ENCODE measurements around the gene ANXA1.

Gene ANXA1, protein sequence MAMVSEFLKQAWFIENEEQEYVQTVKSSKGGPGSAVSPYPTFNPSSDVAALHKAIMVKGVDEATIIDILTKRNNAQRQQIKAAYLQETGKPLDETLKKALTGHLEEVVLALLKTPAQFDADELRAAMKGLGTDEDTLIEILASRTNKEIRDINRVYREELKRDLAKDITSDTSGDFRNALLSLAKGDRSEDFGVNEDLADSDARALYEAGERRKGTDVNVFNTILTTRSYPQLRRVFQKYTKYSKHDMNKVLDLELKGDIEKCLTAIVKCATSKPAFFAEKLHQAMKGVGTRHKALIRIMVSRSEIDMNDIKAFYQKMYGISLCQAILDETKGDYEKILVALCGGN

DNA sequence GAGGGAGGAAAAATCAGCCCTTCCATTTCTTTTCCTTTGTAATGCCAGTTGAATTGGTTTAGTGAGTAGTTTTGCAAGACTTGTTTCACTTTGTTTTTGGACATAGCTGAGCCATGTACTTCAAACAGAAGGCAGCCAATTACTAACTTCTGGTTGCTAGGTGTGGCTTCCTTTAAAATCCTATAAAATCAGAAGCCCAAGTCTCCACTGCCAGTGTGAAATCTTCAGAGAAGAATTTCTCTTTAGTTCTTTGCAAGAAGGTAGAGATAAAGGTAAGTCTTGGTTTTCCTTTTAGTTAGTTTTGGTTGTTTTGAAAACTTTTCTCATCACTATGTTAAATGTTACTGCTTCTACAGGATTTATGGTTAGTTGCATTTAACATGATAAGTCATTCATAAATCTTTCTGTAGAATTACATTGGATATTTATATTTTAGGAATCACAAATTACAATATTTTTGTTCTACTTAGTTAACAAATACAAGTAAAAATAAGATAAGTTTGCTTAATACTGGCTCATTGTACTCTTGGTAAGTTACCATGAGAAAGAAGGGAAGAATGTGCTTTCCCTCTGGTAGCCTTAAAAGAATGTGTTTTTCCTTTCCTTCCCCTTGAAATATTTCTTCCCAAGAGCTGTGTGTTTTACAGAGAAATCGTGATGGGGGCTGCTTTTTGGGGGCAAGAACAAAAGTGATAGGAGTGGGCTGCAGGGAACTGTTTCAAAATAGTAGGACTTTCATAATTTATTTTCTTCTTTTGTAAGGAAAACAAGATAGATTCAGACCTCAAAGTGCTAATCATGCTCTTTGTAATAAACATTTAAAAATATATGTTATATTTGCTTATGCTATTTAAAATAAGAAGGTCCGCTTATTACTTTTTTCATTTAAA, at the start of gene ANXA1:
TSS of gene ANXA1 (plus strand) at position 213 of the 890 bp plus-strand sequence. CDS start 6,671 bp downstream, outside the sequence.
- TF ChIP-seq POLR2A (IDR thresholded peaks at IDR 0.05; ENCODE audit: low read length) (peak; percentile 46), GATA1 (IDR thresholded peaks at IDR 0.05; ENCODE audit: low read depth, low read length) (no peak)
- DNase-seq = peak; percentile 15 to 49

DNA sequence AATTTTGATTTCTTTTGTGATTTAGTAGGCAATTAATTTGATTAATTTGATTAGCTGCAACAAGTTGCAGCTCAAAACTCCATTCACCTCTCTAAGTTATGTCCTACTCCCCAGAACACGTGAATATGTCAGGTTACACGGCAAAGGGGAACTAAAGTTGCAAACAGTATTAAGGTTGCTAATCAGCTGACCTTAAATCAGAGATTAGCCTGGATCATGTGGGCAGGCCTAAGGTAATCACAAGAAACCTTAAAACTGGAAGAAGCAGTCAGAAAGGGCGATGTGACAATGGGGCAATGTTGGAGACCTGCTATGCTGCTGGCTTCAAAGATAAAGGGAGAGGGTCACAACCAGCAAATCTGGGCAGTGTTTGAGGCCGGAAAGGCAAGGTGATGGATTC, 47.3 kb upstream of the ANXA1 start:
- TF ChIP-seq POLR2A (IDR thresholded peaks at IDR 0.05; ENCODE audit: low read length) (no peak), GATA1 (IDR thresholded peaks at IDR 0.05; ENCODE audit: low read depth, low read length) (no peak)
- DNase-seq = no peak

DNA sequence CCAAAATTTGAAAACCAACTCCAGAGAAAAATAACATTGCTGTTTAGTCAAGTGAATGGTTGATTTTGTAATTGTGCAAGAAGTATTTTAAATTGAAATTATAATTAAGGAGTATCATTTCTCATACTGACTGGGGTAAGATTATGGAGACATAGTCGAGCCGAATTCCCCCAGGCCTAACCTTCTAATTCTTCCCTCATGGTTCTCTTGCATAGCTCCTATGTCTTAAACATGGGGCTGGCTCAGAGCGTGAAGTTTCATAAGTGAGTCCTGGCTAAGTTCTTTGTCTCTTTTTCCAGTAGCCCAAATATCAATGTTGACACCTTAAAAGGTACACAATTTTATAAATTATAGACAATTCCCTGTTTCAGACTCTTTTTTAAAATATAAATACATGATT, 46.7 kb upstream of the ANXA1 start:
- no peak for DNase-seq
- no peak for TF ChIP-seq POLR2A (IDR thresholded peaks at IDR 0.05; ENCODE audit: low read length)
- no peak for TF ChIP-seq GATA1 (IDR thresholded peaks at IDR 0.05; ENCODE audit: low read depth, low read length)

DNA sequence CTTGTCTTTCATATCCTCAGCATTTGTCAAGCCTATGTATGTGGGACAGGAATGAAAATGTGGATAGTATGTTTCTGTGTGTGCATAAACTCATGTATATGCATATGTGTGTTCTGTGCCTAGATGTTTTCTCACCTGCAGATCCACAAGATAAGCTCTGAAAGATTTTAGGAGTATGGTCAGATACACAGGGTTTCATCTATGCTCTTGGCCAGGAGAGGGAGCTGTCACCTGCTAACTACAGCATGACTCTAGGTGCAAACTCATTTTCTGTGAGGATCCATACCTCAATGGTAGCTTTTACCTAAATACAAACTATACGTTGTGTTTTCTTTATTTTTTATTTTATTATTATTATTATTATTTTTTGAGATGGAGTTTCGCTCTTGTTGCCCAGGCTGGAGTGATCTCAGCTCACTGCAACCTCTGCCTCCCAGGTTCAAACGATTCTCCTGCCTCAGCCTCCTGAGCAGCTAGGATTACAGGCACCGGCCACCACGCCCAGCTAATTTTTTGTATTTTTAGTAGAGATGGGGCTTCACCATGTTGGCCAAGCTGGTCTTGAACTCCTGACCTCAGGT, 44.1 kb upstream of the ANXA1 start:
- peak; percentile 45 to 79 for DNase-seq

DNA sequence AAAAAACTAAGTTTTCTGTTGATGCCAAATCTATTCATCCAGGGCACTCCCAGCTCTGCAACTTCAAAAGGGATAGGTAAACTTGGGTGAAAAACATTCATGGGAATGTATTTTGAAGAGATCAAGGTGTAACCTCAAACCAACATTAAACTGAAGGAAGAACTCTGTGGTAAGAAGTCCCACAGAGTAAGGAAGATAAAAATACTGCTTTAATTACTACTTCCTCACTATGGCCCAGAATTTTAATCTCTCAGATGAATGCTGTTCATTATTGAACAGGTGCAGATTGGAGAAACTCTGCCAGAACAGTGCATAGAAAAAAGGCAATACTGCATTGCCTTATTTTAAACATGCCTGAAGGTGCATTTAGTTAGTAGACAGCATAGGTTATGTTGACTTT, 37.6 kb upstream of the ANXA1 start:
- TF ChIP-seq POLR2A (IDR thresholded peaks at IDR 0.05; ENCODE audit: low read length) (no peak), GATA1 (IDR thresholded peaks at IDR 0.05; ENCODE audit: low read depth, low read length) (no peak)
- DNase-seq = no peak

DNA sequence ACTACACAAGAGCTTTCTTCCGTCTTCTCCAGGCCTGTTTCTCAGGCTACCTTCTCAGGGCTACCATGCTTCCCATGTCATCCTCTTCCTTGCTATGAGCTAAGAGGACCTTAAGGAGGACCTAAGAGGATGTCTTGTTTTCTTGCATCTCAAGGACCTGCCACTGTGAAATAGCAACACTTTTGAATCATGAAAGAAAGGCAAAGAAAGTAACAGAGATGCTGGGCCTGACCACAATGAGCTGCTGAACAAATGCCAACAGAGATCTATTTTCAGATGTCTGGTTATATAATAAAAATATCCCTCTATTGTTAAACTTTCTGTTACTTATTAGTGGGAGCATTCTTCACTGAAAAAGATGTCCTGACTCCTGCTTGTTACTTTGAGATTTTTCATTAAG, 36.7 kb upstream of the ANXA1 start:
- TF ChIP-seq POLR2A (IDR thresholded peaks at IDR 0.05; ENCODE audit: low read length) = no peak
- no peak for TF ChIP-seq GATA1 (IDR thresholded peaks at IDR 0.05; ENCODE audit: low read depth, low read length)
- DNase-seq = no peak

DNA sequence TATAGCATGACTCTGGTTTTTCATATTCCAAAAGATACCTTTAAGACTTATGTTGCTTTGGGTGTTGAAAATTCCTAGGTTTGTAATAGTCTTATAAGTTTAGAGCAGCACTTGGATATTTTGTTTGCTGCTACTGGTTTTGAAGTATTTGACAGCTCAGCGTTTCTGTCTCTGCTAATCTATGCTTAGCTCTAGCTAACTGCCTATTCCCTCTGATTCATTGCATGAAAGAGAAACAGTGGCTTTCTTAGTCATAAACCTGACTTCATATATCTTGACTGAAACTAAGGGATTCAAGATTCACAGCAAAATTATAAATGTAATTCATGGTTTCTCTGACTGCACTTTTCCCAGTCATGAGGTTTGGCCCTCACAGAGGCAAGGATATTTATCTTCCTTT, 35.6 kb upstream of the ANXA1 start:
- TF ChIP-seq GATA1 (IDR thresholded peaks at IDR 0.05; ENCODE audit: low read depth, low read length) (no peak), POLR2A (IDR thresholded peaks at IDR 0.05; ENCODE audit: low read length) (no peak)
- DNase-seq = peak in 1 of 2 experiments; percentile 11

DNA sequence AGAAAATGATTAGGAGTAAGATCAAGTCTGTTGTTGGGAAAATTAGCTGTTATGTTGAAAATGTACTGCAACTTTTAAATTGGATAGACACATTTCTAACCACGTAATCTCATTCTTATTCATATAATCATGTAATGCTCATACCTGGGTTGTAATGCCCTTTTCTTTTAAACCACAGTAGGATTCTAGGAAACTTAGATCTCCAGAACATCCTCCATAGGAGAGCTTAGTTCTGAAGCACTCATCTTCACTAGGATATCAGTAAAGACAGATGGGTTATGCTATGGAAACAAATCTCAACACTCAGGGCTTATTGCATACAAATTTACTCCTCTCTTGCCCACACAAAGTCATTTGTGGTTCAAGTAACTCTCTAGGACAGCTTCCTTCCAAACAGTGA, 34.8 kb upstream of the ANXA1 start:
- TF ChIP-seq POLR2A (IDR thresholded peaks at IDR 0.05; ENCODE audit: low read length) (no peak), GATA1 (IDR thresholded peaks at IDR 0.05; ENCODE audit: low read depth, low read length) (no peak)
- DNase-seq = no peak

DNA sequence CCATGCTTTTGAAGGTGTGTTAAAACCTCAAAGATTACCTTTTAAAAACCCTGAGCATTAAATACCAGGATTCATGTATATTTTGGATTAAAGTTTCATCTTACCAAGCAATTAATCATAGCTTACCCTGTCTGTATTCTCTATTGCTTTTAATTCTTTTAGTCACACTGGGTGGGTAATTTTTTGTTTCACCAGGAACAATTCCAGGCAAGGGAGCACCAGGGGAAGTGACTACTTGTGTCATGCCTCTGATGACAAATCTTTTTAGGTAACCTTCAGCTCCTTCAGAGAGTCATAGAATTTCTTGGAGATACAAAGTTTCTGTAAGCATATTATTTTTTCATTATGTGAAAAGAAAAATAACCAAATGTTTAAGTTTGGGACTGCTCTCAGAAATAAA, 33.4 kb upstream of the ANXA1 start:
- no peak for DNase-seq
- no peak for TF ChIP-seq GATA1 (IDR thresholded peaks at IDR 0.05; ENCODE audit: low read depth, low read length)
- TF ChIP-seq POLR2A (IDR thresholded peaks at IDR 0.05; ENCODE audit: low read length) = no peak

DNA sequence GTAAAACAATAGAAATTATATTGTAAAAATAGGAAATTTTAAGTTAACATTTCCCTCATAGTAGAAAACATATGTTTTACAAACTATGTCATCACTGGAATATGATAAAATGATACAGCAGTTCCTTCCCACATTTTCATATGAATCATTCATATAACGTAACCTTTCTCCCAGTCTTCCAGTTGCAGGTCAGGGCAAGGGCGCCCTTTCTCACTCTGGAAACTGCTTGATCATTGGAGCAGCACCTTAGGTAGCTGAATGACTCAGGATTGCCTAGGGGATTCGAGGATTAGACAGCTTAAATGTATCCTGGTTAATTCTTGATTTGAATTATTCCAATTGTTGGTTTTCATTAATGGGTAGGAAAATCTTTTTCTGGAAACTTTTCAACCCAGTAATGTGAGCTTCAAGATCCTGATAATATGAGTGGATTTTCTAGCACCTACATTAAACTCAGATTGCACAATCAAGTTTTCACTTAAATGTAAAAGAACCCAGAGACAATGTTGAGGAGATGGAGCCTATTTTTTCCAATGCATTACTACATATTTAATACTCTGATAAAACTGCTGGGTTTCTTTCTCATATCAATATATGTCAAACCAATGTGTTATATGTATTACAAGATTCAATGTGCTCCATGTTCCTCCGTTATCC, 32.6 kb upstream of the ANXA1 start:
- peak in 1 of 2 experiments; percentile 18 for DNase-seq
- TF ChIP-seq POLR2A (IDR thresholded peaks at IDR 0.05; ENCODE audit: low read length) (no peak), GATA1 (IDR thresholded peaks at IDR 0.05; ENCODE audit: low read depth, low read length) (no peak)

DNA sequence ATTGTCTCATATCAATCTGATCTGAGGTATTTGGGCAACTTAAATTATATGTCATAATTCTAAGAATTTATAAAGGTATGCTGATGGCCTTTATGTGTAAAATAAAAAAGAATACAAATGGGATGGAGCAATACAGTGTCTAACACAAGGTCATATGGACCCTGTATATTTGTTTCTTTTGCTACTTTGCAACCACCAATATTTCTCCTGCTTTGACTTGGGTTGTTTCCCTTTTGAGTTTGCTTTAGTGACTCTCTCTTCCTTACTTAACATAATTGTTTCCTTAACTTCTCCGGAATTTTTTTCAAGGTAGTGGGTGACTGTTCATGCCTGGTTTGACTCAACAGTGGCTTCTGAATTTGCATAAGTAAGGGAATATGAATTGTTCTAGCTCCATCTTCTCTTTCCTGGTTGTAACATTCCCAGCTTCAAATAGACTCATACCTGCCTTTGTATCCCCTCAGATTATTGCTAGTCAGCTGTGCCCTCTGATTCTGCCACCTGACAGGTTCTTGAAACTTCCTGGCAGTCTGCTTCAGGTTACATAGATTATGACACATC, 30.2 kb upstream of the ANXA1 start:
- DNase-seq = no peak
- TF ChIP-seq POLR2A (IDR thresholded peaks at IDR 0.05; ENCODE audit: low read length) = no peak
- TF ChIP-seq GATA1 (IDR thresholded peaks at IDR 0.05; ENCODE audit: low read depth, low read length) = no peak

DNA sequence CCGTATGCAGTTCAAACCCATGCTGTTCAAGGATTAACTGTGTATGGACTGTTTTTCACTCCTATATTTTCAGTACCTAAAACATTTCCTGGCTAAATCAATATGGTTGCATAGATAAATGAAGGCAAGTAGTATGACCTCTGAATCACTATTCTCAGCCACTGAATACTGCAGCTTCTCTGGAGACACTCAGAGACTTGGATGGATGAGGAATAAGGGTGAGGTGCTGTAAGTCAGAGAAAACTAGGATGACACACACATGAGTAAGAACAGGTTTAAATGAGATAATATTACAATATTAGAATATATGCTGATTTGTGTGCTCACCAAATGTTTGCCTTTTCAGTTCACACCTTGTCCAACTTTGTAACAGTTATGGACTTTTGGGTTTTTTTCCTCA, 26.0 kb upstream of the ANXA1 start:
- peak in 1 of 2 experiments; percentile 30 for DNase-seq
- no peak for TF ChIP-seq GATA1 (IDR thresholded peaks at IDR 0.05; ENCODE audit: low read depth, low read length)
- no peak for TF ChIP-seq POLR2A (IDR thresholded peaks at IDR 0.05; ENCODE audit: low read length)

DNA sequence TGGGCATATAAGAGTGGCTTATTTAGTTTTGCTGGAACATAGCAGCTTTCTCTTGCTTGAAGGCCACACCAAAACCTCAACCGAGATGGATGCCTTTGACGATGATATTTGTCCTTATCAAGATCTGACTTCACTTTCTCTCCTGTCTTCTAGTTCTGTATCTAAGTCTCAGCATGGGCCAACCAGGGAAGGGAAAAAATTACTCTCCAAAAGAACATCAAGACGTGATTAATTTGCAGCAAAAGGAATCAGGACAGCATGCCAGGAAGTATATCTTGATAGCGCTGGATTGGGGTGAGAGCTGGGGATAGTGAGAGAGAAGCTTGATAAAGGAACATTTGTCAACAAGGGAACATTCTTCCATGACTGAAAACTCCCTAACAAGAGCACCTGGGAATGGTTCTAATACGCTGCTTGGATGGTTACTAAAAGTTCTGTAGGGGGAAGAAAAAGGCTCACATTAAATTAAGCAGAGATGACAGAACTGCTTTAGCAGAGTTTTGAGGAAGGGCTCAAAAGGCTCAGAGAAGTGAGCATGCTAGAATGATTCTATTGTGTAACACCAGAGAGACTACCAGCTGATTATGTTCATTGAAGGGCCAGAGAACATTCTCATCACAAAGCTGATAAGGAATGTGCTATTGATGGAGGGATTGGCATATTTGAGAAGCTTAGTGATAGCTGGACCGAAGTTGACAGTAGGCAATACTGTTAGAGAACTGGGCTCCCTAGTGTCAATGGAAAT, 21.6 kb upstream of the ANXA1 start:
- no peak for DNase-seq
- TF ChIP-seq GATA1 (IDR thresholded peaks at IDR 0.05; ENCODE audit: low read depth, low read length) = no peak
- TF ChIP-seq POLR2A (IDR thresholded peaks at IDR 0.05; ENCODE audit: low read length) = no peak
